Dendritic cell treated with granulocyte-macrophage colony-stimulating factor and Interleukin-4, amounts not matched to agents 40 ng/mL and 50 ng/mL, for 4 days (primary cell): ENCODE results near the gene PDHB.

ENCODE experiments used
- H3K27ac Mint-ChIP-seq: one replicate; pipeline ENCODE4 v1.8.0; 2022; ENCODE audit warnings: mild to moderate bottlenecking, mixed read lengths
- H3K27me3 Mint-ChIP-seq: one replicate; pipeline ENCODE4 v1.8.0; 2022; ENCODE audit warnings: mild to moderate bottlenecking, mixed read lengths
- H3K36me3 Mint-ChIP-seq: one replicate; pipeline ENCODE4 v1.8.0; 2022; ENCODE audit warnings: low read depth, mixed read lengths
- H3K4me1 Mint-ChIP-seq: one replicate; pipeline ENCODE4 v1.8.0; 2022; ENCODE audit warnings: low read depth, mixed read lengths
- H3K4me3 Mint-ChIP-seq: one replicate; pipeline ENCODE4 v1.8.0; 2022; ENCODE audit warnings: mild to moderate bottlenecking, moderate library complexity, mixed read lengths
- H3K9me3 Mint-ChIP-seq: one replicate; pipeline ENCODE4 v1.8.0; 2022; ENCODE audit warnings: mixed read lengths
- intact Hi-C: fragments of 100-400 bp; cut with micrococcal nuclease; formaldehyde crosslinking; loops from one replicate; pipeline ENCODE4 v1.15.0; 2022

PDHB gene

GRCh38 chr3:58379351-58380073 lies 54.1 kb downstream of the PDHB start:
- Mint-ChIP-seq H3K4me1 (peaks cover 18% of the 10 kb centered on the region), H3K27ac (peak overlapping the region; percentile 33), H3K27me3 (no peaks in the 10 kb centered on the region), H3K4me3 (no peak overlapping the region), H3K36me3 (peaks cover 77% of the 10 kb centered on the region), H3K9me3 (no peaks in the 10 kb centered on the region)
- intact Hi-C loops, result no loop called here

- H3K9me3 Mint-ChIP-seq, result no peaks in the 10 kb centered on the region
- no peak overlapping the region for H3K4me3 Mint-ChIP-seq
- intact Hi-C loops, result no loop called here
- no peaks in the 10 kb centered on the region for H3K27me3 Mint-ChIP-seq
- H3K36me3 Mint-ChIP-seq, result peaks cover 77% of the 10 kb centered on the region
- no peak overlapping the region for H3K27ac Mint-ChIP-seq
- H3K4me1 Mint-ChIP-seq, result peaks cover 33% of the 10 kb centered on the region
Observed at GRCh38 chr3:58377750-58378149, 55.9 kb downstream of the PDHB start.
